A549 (cell line): ENCODE data around the gene ABCB6. TPM values are rescaled to one million over a fixed set of nuclear protein-coding genes. Genes with fewer than 3 reads are reported as not detected.

Experiments used
- ATAC-seq, 2 experiments: fragments of 200-7000 bp in 1 of 2; fragments of >200 bp in 1 of 2; cut with Nextera tagmentation in 1 of 2; cut with Tn5 transposase in 1 of 2; 3 replicates each; pipeline versions ENCODE4 v1.8.0 to v1.9.1; 2018 to 2020; ENCODE audit warnings: mild to moderate bottlenecking in 1 of 2, moderate library complexity in 1 of 2
- CTCF ChIA-PET: fragments of 300-600 bp; sonication (Branson Sonifier 250); formaldehyde crosslinking; extraction: SDS; loops from one replicate; lab custom pipeline; 2021; ENCODE audit warnings: antibody characterized with exemption, inconsistent platforms; lab: Yijun Ruan, JAX
- POLR2A ChIA-PET: fragments of 350-600 bp; formaldehyde crosslinking; extraction: SDS; loops from one replicate; lab custom pipeline; 2021; ENCODE audit warnings: antibody characterized with exemption, inconsistent platforms; lab: Yijun Ruan, JAX
- DNase-seq, 2 experiments: peaks; one replicate each; pipeline versions ENCODE4 v3.0.0 to v3.0.0-alpha.2; 2011 to 2016; ENCODE audit warnings: low read depth in 1 of 2, low spot score in 1 of 2
- FAIRE-seq: peaks from 2 replicates; lab custom pipeline; 2011; peaks lifted over from hg19 to GRCh38; lab: Jason Lieb, UNC
- H3K27ac ChIP-seq, 2 experiments: fragments of >200 bp; sonication (Bioruptor Twin); formaldehyde crosslinking; 3 replicates each; pipeline ENCODE4 v1.5.1; 2016 to 2017
- H3K4me1 ChIP-seq: fragments of >200 bp; sonication (Bioruptor Twin); formaldehyde crosslinking; 3 replicates; pipeline ENCODE4 v1.6.1; 2016
- H3K4me2 ChIP-seq: fragments of >200 bp; sonication (Bioruptor Twin); formaldehyde crosslinking; 3 replicates; pipeline ENCODE4 v1.6.1; 2016
- H3K4me3 ChIP-seq: fragments of >200 bp; sonication (Bioruptor Twin); formaldehyde crosslinking; 3 replicates; pipeline ENCODE4 v1.5.1; 2016
- H3K9me3 ChIP-seq: fragments of >200 bp; sonication (Bioruptor Twin); formaldehyde crosslinking; 3 replicates; pipeline ENCODE4 v1.6.1; 2016
- BHLHE40 ChIP-seq: IDR thresholded peaks from 2 replicates; pipeline ENCODE4 v1.6.1; 2012; ENCODE audit warnings: low read depth, low read length, inconsistent platforms
- CHD2 ChIP-seq: fragments of 150-350 bp; IDR thresholded peaks from 2 replicates; pipeline ENCODE4 v1.6.1; 2014; ENCODE audit warnings: low read length; ENCODE audit not compliant: partially characterized antibody
- ESRRA ChIP-seq: fragments of 150-350 bp; IDR thresholded peaks from 2 replicates; pipeline ENCODE4 v1.6.1; 2014; ENCODE audit warnings: mild to moderate bottlenecking, low read length, borderline replicate concordance
- FOSB ChIP-seq: fragments of 250-450 bp; sonication (Bioruptor Pico); IDR thresholded peaks from 2 replicates; pipeline ENCODE4 v1.5.0; 2020; ENCODE audit warnings: mild to moderate bottlenecking, moderate library complexity
- FOSL2 ChIP-seq, 2 experiments: fragments of 450-650 bp in 1 of 2; fragments of >200 bp in 1 of 2; sonication (Bioruptor Twin) in 1 of 2; formaldehyde crosslinking; IDR thresholded peaks; 2 replicates each; pipeline versions ENCODE4 v1.5.0 to v1.6.1; 2016 to 2020; ENCODE audit warnings: mild to moderate bottlenecking in 1 of 2, moderate library complexity in 1 of 2
- FOXS1 ChIP-seq: fragments of 250-450 bp; sonication (Bioruptor Pico); IDR thresholded peaks from 2 replicates; pipeline ENCODE4 v1.5.0; 2020; ENCODE audit warnings: mild to moderate bottlenecking, moderate library complexity
- GATA3 ChIP-seq: IDR thresholded peaks from 2 replicates; pipeline ENCODE4 v1.6.1; 2012; ENCODE audit warnings: borderline replicate concordance
- HDAC2 ChIP-seq: fragments of 200-600 bp; sonication (generic); IDR thresholded peaks from 2 replicates; pipeline ENCODE4 v1.6.1; 2016
- HOXB5 ChIP-seq: fragments of 250-450 bp; sonication (Bioruptor Pico); IDR thresholded peaks from 2 replicates; pipeline ENCODE4 v1.5.0; 2020; ENCODE audit warnings: mild to moderate bottlenecking, moderate library complexity
- MAX ChIP-seq: IDR thresholded peaks from 2 replicates; pipeline ENCODE4 v1.6.1; 2012
- POLR2AphosphoS2 ChIP-seq: conservative IDR thresholded peaks from 2 replicates; pipeline ENCODE4 v1.6.1; 2012; ENCODE audit warnings: low read length, improper control_type of control experiment, inconsistent platforms
- RCOR1 ChIP-seq: fragments of 150-350 bp; IDR thresholded peaks from 2 replicates; pipeline ENCODE4 v1.6.1; 2014; ENCODE audit warnings: antibody characterized with exemption, low read length, low read depth
- REST ChIP-seq: fragments of 200-600 bp; sonication (generic); IDR thresholded peaks from 2 replicates; pipeline ENCODE4 v1.6.1; 2016; ENCODE audit warnings: antibody characterized with exemption, mild to moderate bottlenecking, moderate library complexity
- RFX5 ChIP-seq: fragments of 450-650 bp; IDR thresholded peaks from 2 replicates; pipeline ENCODE4 v1.7.1; 2014; ENCODE audit warnings: antibody characterized with exemption, mild to moderate bottlenecking, moderate library complexity
- RNF2 ChIP-seq: fragments of 200-600 bp; sonication (generic); IDR thresholded peaks from 2 replicates; pipeline ENCODE4 v1.6.1; 2016; ENCODE audit warnings: low read depth, mild to moderate bottlenecking, antibody characterized with exemption, moderate library complexity, borderline replicate concordance
- SREBF2 ChIP-seq: fragments of 450-650 bp; IDR thresholded peaks from 2 replicates; pipeline ENCODE4 v1.6.1; 2014; ENCODE audit warnings: mild to moderate bottlenecking, moderate library complexity
- TFCP2L1 ChIP-seq: fragments of 250-450 bp; sonication (Bioruptor Pico); IDR thresholded peaks from 2 replicates; pipeline ENCODE4 v1.5.0; 2021; ENCODE audit warnings: mild to moderate bottlenecking
- WGBS: methylation state at CpG from one replicate; pipeline ENCODE4 v1.1.6; 2017; ENCODE audit errors: missing lambda C conversion rate; 5-methylcytosine and 5-hydroxymethylcytosine counted together
- polyA plus RNA-seq, 4 experiments: library from polyadenylated mRNA; depleted of rRNA in 3 of 4; stranded (reverse); fragments of >200 nt; fragmentation: RNase III in 1 of 4; extraction: RNeasy Plus Mini Kit Qiagen cat#74134 plus additional on column Dnase treatment in 1 of 4; gene quantifications; 2 replicates in 3 of 4; 3 replicates in 1 of 4; pipeline ENCODE4 v1.2.3, GENCODE V29; 2011 to 2017
- TF ChIP-seq, protein P1 (sequence below): fragments of >200 bp; sonication (Bioruptor Twin); formaldehyde crosslinking; IDR thresholded peaks from 2 replicates; pipeline ENCODE4 v1.6.1; 2016
- TF ChIP-seq, protein P2 (sequence below): IDR thresholded peaks from 2 replicates; pipeline ENCODE4 v1.6.1; 2012; ENCODE audit warnings: low read depth, borderline replicate concordance

Gene ABCB6
- polyA plus RNA-seq, 2 of the 4 experiments (the other 2 are of a cell fraction) = 51.3 to 62.5 TPM

- peak; percentile 54 to 66 for ATAC-seq
- ChIA-PET POLR2A (interaction anchor here (0.7 to 2.5 kb wide), 11 partner anchors 16 to 354 kb away, joined by 3 to 15 read pairs (median 4); partner anchors contain the start of genes ABCB6, DNAJB2, TUBA4A and ZFAND2B), CTCF (interaction anchor here (0.7 to 10.6 kb wide), 15 partner anchors 11 to 212 kb away, joined by 3 to 177 read pairs (median 5); partner anchors contain the start of genes ABCB6, DNAJB2 and NHEJ1)
- Histone ChIP-seq H3K4me2 (peak overlapping the region; percentile 84), H3K4me1 (peaks cover 15% of the 10 kb centered on the region), H3K4me3 (peak overlapping the region; percentile 84), H3K9me3 (no peaks in the 10 kb centered on the region), H3K27ac (peak overlapping the region; percentile 83 to 96)
- TF ChIP-seq MAX (no peak), FOXS1 (no peak), BHLHE40 (no peak), RCOR1 (no peak), HDAC2 (no peak), RFX5 (no peak), CHD2 (no peak), ESRRA (no peak)
- FAIRE-seq = no peak
- DNase-seq = peak; percentile 33 to 34
- WGBS = 7% methylated on average over 25 of the region's 45 CpGs
These were observed 42.6 kb downstream of the ABCB6 start for GRCh38 chr2:219175928-219176817.

- H3K27ac ChIP-seq = peak overlapping the region in 1 of 2 experiments; percentile 96; a peak in 1 of 6 replicates
- H3K9me3 ChIP-seq = no peaks in the 10 kb centered on the region
- WGBS = 73% methylated on average over 7 of the region's 7 CpGs
- H3K4me2 ChIP-seq = peak overlapping the region; percentile 84
- peaks cover 15% of the 10 kb centered on the region for H3K4me1 ChIP-seq
- H3K4me3 ChIP-seq = no peak overlapping the region; the same call in 2 of the 3 replicates
- ChIA-PET CTCF (interaction anchor here (0.6 to 10.6 kb wide), 15 partner anchors 10 to 213 kb away, joined by 3 to 177 read pairs (median 6); partner anchors contain the start of genes ABCB6, DNAJB2 and NHEJ1), POLR2A (interaction anchor here (2.5 kb wide), 1 partner anchor 31 kb away, joined by 12 read pairs; the partner anchor contains the start of gene ZFAND2B)
- DNase-seq (no peak), FAIRE-seq (no peak), ATAC-seq (no peak)
- TF ChIP-seq HDAC2 (no peak), GATA3 (no peak), POLR2AphosphoS2 (no peak), FOSL2 (IDR thresholded peaks at IDR 0.05) (no peak), FOSL2 (CRISPR knock-in tag; IDR thresholded peaks at IDR 0.05) (no peak), TFCP2L1 (no peak), CHD2 (no peak)
These were observed 43.3 kb downstream of the ABCB6 start for GRCh38 chr2:219175486-219175885.

DNA sequence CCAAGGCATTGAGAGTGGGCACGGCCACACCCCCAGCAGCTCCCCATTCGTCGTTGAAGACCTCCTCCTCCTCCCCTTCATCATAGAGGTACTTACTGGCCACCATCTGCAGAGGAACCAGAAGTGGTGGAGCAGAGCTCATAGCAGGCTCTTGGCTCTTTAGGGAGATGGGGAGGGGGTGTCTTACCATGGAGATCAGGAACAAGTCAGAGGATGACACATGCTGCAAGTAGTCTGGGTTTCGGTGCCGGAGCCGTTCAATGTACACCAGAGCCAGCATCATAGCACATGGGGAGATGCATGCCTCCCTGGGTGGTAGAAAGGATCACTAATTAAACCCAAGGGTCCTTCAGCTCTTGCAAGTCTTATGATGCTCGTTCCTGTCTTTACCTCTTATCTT, 44.0 kb downstream of the ABCB6 start:
- DNase-seq (no peak), FAIRE-seq (no peak), ATAC-seq (no peak)
- 87% methylated on average over 7 of the region's 7 CpGs for WGBS
- H3K9me3 ChIP-seq = no peaks in the 10 kb centered on the region
- CTCF ChIA-PET = interaction anchor here (0.6 to 10.6 kb wide), 10 partner anchors 8 to 203 kb away, joined by 3 to 177 read pairs (median 6); partner anchors contain the start of genes DNAJB2 and NHEJ1
- POLR2A ChIA-PET = no interaction called here
- no peak overlapping the region for H3K4me2 ChIP-seq
- no peak overlapping the region for H3K27ac ChIP-seq
- TF ChIP-seq RNF2 = no peak
- TF ChIP-seq, protein P1, sequence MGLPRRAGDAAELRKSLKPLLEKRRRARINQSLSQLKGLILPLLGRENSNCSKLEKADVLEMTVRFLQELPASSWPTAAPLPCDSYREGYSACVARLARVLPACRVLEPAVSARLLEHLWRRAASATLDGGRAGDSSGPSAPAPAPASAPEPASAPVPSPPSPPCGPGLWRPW = no peak
- TF ChIP-seq REST = no peak
- TF ChIP-seq SREBF2 = no peak
- TF ChIP-seq CHD2 = no peak
- TF ChIP-seq FOSB = no peak
- no peak for TF ChIP-seq HOXB5 (CRISPR knock-in tag)
- TF ChIP-seq, protein P2, sequence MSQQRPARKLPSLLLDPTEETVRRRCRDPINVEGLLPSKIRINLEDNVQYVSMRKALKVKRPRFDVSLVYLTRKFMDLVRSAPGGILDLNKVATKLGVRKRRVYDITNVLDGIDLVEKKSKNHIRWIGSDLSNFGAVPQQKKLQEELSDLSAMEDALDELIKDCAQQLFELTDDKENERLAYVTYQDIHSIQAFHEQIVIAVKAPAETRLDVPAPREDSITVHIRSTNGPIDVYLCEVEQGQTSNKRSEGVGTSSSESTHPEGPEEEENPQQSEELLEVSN = no peak
- peaks cover 15% of the 10 kb centered on the region for H3K4me1 ChIP-seq
- no peak overlapping the region for H3K4me3 ChIP-seq
